ENCODE measurements around the gene DPP9.

DPP9 gene

GRCh38 chr19:4721196-4721595 is 2.4 kb downstream of the DPP9 start:
- H3K4me3 Mint-ChIP-seq: peak overlapping the region; percentile 99
- no peak overlapping the region for H3K27ac Mint-ChIP-seq
- peaks cover 9% of the 10 kb centered on the region for H3K36me3 Mint-ChIP-seq (ENCODE audit: low read depth)
- DNase-seq: no peak
- no peak for TF ChIP-seq CTCF (IDR thresholded peaks at IDR 0.05)
- H3K9me3 Mint-ChIP-seq: peaks cover 4% of the 10 kb centered on the region
- peaks cover 17% of the 10 kb centered on the region for H3K4me1 Mint-ChIP-seq
- peaks cover 10% of the 10 kb centered on the region for H3K27me3 Mint-ChIP-seq (ENCODE audit: low read depth, poor library complexity)

DNA sequence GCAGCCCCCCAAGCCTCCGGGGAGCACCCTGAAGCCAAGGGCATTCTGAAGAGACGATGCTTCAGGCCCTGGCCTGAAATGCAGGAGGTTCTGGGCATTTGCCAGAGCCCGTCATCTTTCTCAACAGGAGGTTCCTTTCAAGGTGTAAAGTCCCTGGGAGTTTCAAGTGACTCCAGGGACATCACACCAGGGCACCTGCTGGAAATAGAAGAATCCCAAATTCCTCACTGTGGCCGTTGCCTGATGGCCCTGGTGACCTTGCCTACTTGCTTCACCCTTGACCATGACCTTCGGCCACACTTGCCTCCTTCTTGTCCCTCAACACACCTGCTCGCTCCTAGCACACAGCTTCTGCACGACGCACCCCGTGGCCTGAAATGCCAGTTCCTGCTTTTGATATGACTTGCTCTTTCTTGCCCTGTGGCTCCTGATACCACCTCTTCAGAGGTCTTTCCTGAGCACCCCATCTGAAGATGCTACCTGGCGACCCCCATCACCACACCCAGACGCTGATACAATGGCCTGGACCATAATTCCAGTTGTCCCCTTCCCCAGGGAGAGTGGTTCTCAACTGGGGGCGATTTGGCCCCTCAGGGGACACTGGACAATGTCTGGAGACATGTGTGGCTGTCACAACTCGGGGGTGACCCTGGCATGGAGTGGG is 3.5 kb downstream of the DPP9 start:
- no peak for DNase-seq
- peaks cover 19% of the 10 kb centered on the region for H3K36me3 Mint-ChIP-seq (ENCODE audit: low read depth)
- H3K9me3 Mint-ChIP-seq: peaks cover 4% of the 10 kb centered on the region
- H3K27me3 Mint-ChIP-seq (ENCODE audit: low read depth, poor library complexity): peaks cover 10% of the 10 kb centered on the region
- TF ChIP-seq CTCF (IDR thresholded peaks at IDR 0.05): no peak
- peak overlapping the region; percentile 62 for H3K27ac Mint-ChIP-seq
- peaks cover 17% of the 10 kb centered on the region for H3K4me1 Mint-ChIP-seq
- H3K4me3 Mint-ChIP-seq: no peak overlapping the region

DNA sequence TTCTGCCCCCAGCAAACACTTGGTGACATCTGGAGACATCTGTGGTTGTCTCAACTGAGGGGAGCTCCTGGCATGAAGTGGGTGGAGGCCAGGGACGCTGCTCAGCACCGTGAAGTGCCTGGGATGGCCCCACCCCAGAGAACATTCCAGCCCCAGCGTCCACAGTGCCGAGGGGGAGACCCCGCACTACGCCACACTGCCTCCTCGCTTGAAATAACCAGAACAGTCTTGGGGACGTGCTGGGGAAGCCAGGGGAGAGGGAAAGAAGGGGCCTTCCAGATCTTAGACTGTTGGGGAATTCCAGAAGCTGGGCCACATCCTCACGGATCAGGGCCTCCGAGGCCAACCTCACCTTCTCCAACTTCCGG is 4.2 kb downstream of the DPP9 start:
- H3K4me3 Mint-ChIP-seq: no peak overlapping the region
- H3K27ac Mint-ChIP-seq: no peak overlapping the region
- TF ChIP-seq CTCF (IDR thresholded peaks at IDR 0.05): no peak
- DNase-seq: no peak
- peaks cover 17% of the 10 kb centered on the region for H3K4me1 Mint-ChIP-seq
- H3K27me3 Mint-ChIP-seq (ENCODE audit: low read depth, poor library complexity): peaks cover 7% of the 10 kb centered on the region
- peaks cover under 1% of the 10 kb centered on the region for H3K9me3 Mint-ChIP-seq
- H3K36me3 Mint-ChIP-seq (ENCODE audit: low read depth): peaks cover 24% of the 10 kb centered on the region

- Mint-ChIP-seq H3K36me3 (ENCODE audit: low read depth) (peaks cover 29% of the 10 kb centered on the region), H3K4me1 (peaks cover 17% of the 10 kb centered on the region), H3K27ac (no peak overlapping the region), H3K4me3 (no peak overlapping the region), H3K27me3 (ENCODE audit: low read depth, poor library complexity) (no peaks in the 10 kb centered on the region), H3K9me3 (no peaks in the 10 kb centered on the region)
- no peak for DNase-seq
- TF ChIP-seq CTCF (IDR thresholded peaks at IDR 0.05): no peak
Observed at GRCh38 chr19:4717966-4718701, 5.5 kb downstream of the DPP9 start.

GRCh38 chr19:4717191-4717965 is 6.3 kb downstream of the DPP9 start:
- H3K4me1 Mint-ChIP-seq: peaks cover 11% of the 10 kb centered on the region
- DNase-seq: no peak
- no peak overlapping the region for H3K4me3 Mint-ChIP-seq
- no peak for TF ChIP-seq CTCF (IDR thresholded peaks at IDR 0.05)
- H3K36me3 Mint-ChIP-seq (ENCODE audit: low read depth): peaks cover 33% of the 10 kb centered on the region
- H3K27me3 Mint-ChIP-seq (ENCODE audit: low read depth, poor library complexity): no peaks in the 10 kb centered on the region
- H3K27ac Mint-ChIP-seq: no peak overlapping the region
- no peaks in the 10 kb centered on the region for H3K9me3 Mint-ChIP-seq

All from nephron progenitor cell (in vitro differentiated cells).